KMS-11 (cell line): Measurements from ENCODE around the gene SMC6.
A peak's percentile ranks its signal among the peaks of the same experiment; 100 is the strongest.

Experiments
- H2AFZ ChIP-seq: fragments of 200-600 bp; sonication (generic); 2 replicates; pipeline ENCODE4 v1.6.1; 2016; ENCODE audit warnings: antibody characterized with exemption, mixed run types, low read depth
- H3K27ac ChIP-seq: fragments of 200-600 bp; sonication (generic); 2 replicates; pipeline ENCODE4 v1.6.1; 2016; ENCODE audit warnings: mild to moderate bottlenecking, mixed run types
- H3K27me3 ChIP-seq: fragments of 200-600 bp; sonication (generic); 2 replicates; pipeline ENCODE4 v1.6.1; 2017; ENCODE audit warnings: mild to moderate bottlenecking, low read depth, mixed run types, moderate library complexity; ENCODE audit not compliant: insufficient read depth
- H3K36me3 ChIP-seq: fragments of 200-600 bp; sonication (generic); 2 replicates; pipeline ENCODE4 v1.6.1; 2017; ENCODE audit warnings: mild to moderate bottlenecking, mixed run types; ENCODE audit not compliant: insufficient read depth
- H3K4me1 ChIP-seq: fragments of 200-600 bp; sonication (generic); 2 replicates; pipeline ENCODE4 v1.6.1; 2016; ENCODE audit warnings: mild to moderate bottlenecking, low read depth, mixed run types; ENCODE audit not compliant: poor library complexity, severe bottlenecking
- H3K4me2 ChIP-seq: fragments of 200-600 bp; sonication (generic); 2 replicates; pipeline ENCODE4 v1.7.0; 2016; ENCODE audit warnings: mild to moderate bottlenecking, mixed run types
- H3K4me3 ChIP-seq: fragments of 200-600 bp; sonication (generic); IDR thresholded peaks from 2 replicates; pipeline ENCODE4 v1.6.1; 2017; ENCODE audit warnings: low read depth, low read length, mixed read lengths; ENCODE audit not compliant: insufficient read depth
- H3K79me2 ChIP-seq: fragments of 200-600 bp; sonication (generic); 2 replicates; pipeline ENCODE4 v1.6.1; 2016; ENCODE audit warnings: low read depth, mixed run types; ENCODE audit not compliant: insufficient read depth
- H3K9ac ChIP-seq: fragments of 200-600 bp; sonication (generic); 2 replicates; pipeline ENCODE4 v1.6.1; 2016; ENCODE audit warnings: mild to moderate bottlenecking, mixed run types
- H4K20me1 ChIP-seq: fragments of 200-600 bp; sonication (generic); 2 replicates; pipeline ENCODE4 v1.6.1; 2016; ENCODE audit warnings: mild to moderate bottlenecking, mixed run types; ENCODE audit not compliant: insufficient read depth
- TF ChIP-seq, protein P1 (sequence below): fragments of 200-600 bp; sonication (generic); conservative IDR thresholded peaks from 2 replicates; pipeline ENCODE4 v1.6.1; 2017; ENCODE audit warnings: low read depth, mild to moderate bottlenecking, antibody characterized with exemption, low read length, moderate library complexity, mixed read lengths

The SMC6 gene

DNA sequence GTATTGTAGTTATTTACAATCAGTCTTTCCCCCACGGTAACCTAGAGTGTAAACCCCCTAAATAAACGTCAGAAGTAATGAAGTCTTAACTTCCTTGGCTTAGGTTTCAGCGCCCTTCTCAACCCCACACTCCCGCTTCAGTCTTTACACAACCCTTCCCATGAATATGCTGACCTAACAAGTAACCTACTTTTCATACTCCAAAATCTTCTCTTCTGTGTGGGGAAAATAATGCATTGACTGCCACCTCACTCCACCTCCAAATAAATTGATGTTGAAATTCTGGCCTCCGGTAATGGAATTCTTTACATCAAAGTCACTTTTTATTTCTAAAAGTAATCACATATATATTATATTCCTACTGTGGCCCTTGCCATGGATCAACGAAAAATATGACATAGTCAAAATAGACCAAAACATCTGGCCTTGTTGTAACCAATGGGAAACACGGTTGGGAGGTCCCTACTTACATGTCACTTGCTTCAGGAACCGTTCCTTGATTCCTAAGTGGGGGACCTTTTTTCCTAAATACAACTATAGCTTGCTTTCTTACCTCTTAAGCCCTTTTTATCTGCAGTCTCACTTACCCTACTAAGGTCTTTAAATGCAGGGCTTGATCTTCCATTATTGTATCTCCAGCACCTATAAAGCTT, 1.3 kb upstream of the SMC6 start:
- H3K9ac ChIP-seq, result peak overlapping the region; percentile 82
- peak overlapping the region; percentile 86 for H3K27ac ChIP-seq
- H2AFZ ChIP-seq, result peak overlapping the region; percentile 77
- no peaks in the 10 kb centered on the region for H4K20me1 ChIP-seq
- peaks cover 59% of the 10 kb centered on the region for H3K4me1 ChIP-seq
- H3K79me2 ChIP-seq, result peaks cover 75% of the 10 kb centered on the region
- H3K4me3 ChIP-seq, result peak overlapping the region; percentile 54
- no peaks in the 10 kb centered on the region for H3K36me3 ChIP-seq
- H3K27me3 ChIP-seq, result no peaks in the 10 kb centered on the region
- H3K4me2 ChIP-seq, result peak overlapping the region; percentile 96
- TF ChIP-seq, protein P1, sequence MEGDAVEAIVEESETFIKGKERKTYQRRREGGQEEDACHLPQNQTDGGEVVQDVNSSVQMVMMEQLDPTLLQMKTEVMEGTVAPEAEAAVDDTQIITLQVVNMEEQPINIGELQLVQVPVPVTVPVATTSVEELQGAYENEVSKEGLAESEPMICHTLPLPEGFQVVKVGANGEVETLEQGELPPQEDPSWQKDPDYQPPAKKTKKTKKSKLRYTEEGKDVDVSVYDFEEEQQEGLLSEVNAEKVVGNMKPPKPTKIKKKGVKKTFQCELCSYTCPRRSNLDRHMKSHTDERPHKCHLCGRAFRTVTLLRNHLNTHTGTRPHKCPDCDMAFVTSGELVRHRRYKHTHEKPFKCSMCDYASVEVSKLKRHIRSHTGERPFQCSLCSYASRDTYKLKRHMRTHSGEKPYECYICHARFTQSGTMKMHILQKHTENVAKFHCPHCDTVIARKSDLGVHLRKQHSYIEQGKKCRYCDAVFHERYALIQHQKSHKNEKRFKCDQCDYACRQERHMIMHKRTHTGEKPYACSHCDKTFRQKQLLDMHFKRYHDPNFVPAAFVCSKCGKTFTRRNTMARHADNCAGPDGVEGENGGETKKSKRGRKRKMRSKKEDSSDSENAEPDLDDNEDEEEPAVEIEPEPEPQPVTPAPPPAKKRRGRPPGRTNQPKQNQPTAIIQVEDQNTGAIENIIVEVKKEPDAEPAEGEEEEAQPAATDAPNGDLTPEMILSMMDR, result no peak

DNA sequence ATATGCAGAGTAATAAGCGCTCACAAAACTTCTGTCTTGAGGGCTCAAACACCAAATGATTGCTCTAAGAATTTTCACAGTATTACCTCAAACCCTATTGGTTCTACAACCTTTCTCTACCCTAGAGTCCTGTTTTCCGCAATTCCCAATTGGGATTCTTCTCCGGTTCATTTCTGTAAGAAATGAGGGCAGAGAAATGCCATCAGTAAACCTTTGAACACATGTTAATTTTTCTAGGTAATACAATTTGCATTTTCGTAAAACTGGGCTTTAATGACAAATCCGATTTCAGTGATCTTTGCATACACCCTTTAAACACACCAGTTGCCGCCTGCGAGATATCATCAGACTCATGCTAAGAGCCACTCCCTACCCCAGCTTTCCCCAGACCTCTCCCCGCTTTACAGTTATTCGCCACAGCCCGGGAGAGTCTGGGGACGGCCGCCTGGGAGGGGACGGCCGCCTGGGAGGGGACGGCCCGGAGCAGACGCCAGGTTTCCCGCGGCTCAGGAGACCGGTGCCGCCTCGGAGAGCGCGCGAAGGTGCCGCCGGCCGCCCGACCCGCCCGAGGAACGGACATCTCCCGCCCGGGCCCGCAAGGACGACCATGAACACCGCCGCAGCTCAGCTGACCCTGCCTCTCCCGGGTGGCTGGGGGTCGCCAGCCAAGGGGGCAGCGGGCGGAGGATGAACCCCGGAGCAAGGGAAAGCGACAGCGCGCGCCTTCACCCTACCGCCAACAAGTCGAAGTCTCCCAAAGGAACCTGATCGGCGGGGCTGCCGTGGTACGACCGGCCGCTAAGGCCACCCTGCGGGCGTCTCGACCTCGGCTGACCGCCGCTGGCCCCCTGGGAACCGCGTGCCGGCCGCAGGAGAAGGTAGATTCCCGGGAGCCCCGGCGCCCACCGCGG, 463 bp downstream of the SMC6 start:
- TF ChIP-seq, protein P1, result no peak
- Histone ChIP-seq H2AFZ (peak overlapping the region; percentile 77), H3K36me3 (no peaks in the 10 kb centered on the region), H3K79me2 (peaks cover 70% of the 10 kb centered on the region), H3K27ac (peak overlapping the region; percentile 86), H3K4me1 (peaks cover 67% of the 10 kb centered on the region), H3K9ac (peak overlapping the region; percentile 82), H3K27me3 (no peaks in the 10 kb centered on the region), H3K4me2 (peak overlapping the region; percentile 86), H3K4me3 (no peak overlapping the region), H4K20me1 (no peaks in the 10 kb centered on the region)

DNA sequence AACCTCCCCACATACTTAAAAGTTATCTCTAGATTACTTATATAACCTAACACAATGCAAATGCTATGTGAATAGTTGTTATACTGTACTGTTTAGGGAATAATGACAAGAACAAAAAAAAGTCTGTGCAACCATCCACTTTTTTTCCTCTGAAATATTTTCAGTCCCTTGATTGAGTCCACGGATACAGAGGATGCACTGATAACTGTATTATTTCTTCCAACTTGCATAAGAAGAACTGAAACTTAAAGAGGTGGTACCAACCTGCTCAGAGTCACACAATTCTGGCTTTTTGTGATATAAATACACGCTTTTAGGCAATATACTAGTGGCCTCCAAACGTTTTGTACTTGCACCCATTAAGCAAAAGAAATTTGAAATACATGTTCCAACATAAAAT, 1.4 kb downstream of the SMC6 start:
- peaks cover 59% of the 10 kb centered on the region for H3K4me1 ChIP-seq
- TF ChIP-seq, protein P1, result no peak
- H3K79me2 ChIP-seq, result peaks cover 61% of the 10 kb centered on the region
- no peak overlapping the region for H3K27ac ChIP-seq
- H3K4me2 ChIP-seq, result peak overlapping the region; percentile 86
- H3K27me3 ChIP-seq, result no peaks in the 10 kb centered on the region
- H3K4me3 ChIP-seq, result no peak overlapping the region
- peak overlapping the region; percentile 82; the same call in 1 of the 2 replicates for H3K9ac ChIP-seq
- no peaks in the 10 kb centered on the region for H4K20me1 ChIP-seq
- H3K36me3 ChIP-seq, result no peaks in the 10 kb centered on the region
- H2AFZ ChIP-seq, result no peak overlapping the region

DNA sequence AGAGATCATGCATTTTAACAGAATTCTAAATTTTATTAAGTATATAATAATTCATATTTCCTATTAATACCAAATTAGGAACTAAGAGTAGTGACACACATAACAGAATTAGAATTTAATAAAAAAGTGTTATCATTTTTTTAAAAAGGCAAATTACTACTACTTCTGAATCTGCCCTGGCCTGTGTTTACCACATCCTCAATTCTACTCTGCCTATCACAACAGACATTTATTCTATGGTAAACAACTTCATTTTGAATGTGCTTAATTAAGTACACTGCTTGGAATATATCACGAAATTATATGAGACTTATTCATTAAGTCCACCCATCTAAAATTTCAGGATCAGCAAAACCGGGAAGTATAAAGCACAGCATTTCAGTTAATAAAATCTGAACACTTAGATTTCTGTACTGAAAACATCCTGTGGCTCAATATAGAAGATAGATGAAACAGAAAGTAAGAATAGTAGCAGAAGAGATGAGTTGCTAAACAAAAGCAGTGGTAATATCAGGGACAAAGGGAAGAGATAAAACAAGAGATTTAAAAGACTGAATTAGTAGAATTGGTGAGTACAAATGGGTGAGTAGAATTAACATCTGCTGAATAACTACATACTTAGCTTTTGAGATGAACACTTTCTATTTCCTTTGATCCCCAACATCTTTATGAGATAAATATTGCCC, 3.7 kb downstream of the SMC6 start:
- H4K20me1 ChIP-seq, result no peaks in the 10 kb centered on the region
- TF ChIP-seq, protein P1, result no peak
- peaks cover 38% of the 10 kb centered on the region; the same call in 1 of the 2 replicates for H3K79me2 ChIP-seq
- H3K36me3 ChIP-seq, result no peaks in the 10 kb centered on the region
- peak overlapping the region; percentile 42; the same call in 1 of the 2 replicates for H3K27ac ChIP-seq
- H3K27me3 ChIP-seq, result no peaks in the 10 kb centered on the region
- H3K9ac ChIP-seq, result no peak overlapping the region; the same call in 1 of the 2 replicates
- H2AFZ ChIP-seq, result no peak overlapping the region
- peak overlapping the region; percentile 66 for H3K4me2 ChIP-seq
- H3K4me1 ChIP-seq, result peaks cover 39% of the 10 kb centered on the region
- peak overlapping the region; percentile 49 for H3K4me3 ChIP-seq
